ENCODE measurements around the gene CRYAA. TPM values are rescaled to one million over a fixed set of nuclear protein-coding genes. Genes with fewer than 3 reads are reported as not detected.

Gene CRYAA
- total and polyA plus RNA-seq, 5 donors from 2014 or later, result not detected

- DNase-seq (no peak), ATAC-seq (ENCODE audit: low read depth in 2 of 2) (no peak)
- Mint-ChIP-seq H3K27ac (peak overlapping the region in 1 of 3 donors; percentile 18), H3K4me3 (no peak overlapping the region), H3K9me3 (peaks cover 0 to 23% (median 13%) of the 10 kb centered on the region in 7 donors), H3K36me3 (peaks cover 9% of the 10 kb centered on the region), H3K4me1 (peaks cover 0 to 15% (median 9%) of the 10 kb centered on the region in 4 donors), H3K27me3 (peaks cover 6% of the 10 kb centered on the region)
- H3K36me3 ChIP-seq (ENCODE audit: control insufficient read depth, insufficient read depth, low read length), result no peaks in the 10 kb centered on the region
- no peak overlapping the region for H3K4me3 ChIP-seq (ENCODE audit: low read depth, low read length)
- peaks cover 15 to 21% of the 10 kb centered on the region in 2 experiments for H3K9me3 ChIP-seq (ENCODE audit: control insufficient read depth in 2 of 2, low read length in 2 of 2)
- peaks cover 4% of the 10 kb centered on the region for H3K4me1 ChIP-seq (ENCODE audit: control insufficient read depth, insufficient read depth, low read length, poor library complexity, severe bottlenecking)
- no peak overlapping the region for H3K27ac ChIP-seq (ENCODE audit: insufficient read depth, low read length, poor library complexity, severe bottlenecking)
- H3K27me3 ChIP-seq (ENCODE audit: control insufficient read depth, insufficient read depth, low read length), result no peaks in the 10 kb centered on the region
These were observed 28.0 kb downstream of the CRYAA start for GRCh38 chr21:43196826-43197225.

GRCh38 chr21:43198376-43198775, 29.6 kb downstream of the CRYAA start:
- peaks cover 0 to 15% (median 9%) of the 10 kb centered on the region in 4 donors for H3K4me1 Mint-ChIP-seq
- Histone ChIP-seq H3K4me1 (ENCODE audit: control insufficient read depth, insufficient read depth, low read length, poor library complexity, severe bottlenecking) (peaks cover 4% of the 10 kb centered on the region), H3K4me3 (ENCODE audit: low read depth, low read length) (no peak overlapping the region), H3K36me3 (ENCODE audit: control insufficient read depth, insufficient read depth, low read length) (no peaks in the 10 kb centered on the region), H3K27ac (ENCODE audit: insufficient read depth, low read length, poor library complexity, severe bottlenecking) (no peak overlapping the region), H3K27me3 (ENCODE audit: control insufficient read depth, insufficient read depth, low read length) (no peaks in the 10 kb centered on the region), H3K9me3 (ENCODE audit: control insufficient read depth in 2 of 2, low read length in 2 of 2) (peaks cover 19 to 23% of the 10 kb centered on the region in 2 experiments)
- H3K4me3 Mint-ChIP-seq, result no peak overlapping the region
- peaks cover 0 to 30% (median 12%) of the 10 kb centered on the region in 7 donors for H3K9me3 Mint-ChIP-seq
- peaks cover 6% of the 10 kb centered on the region for H3K27me3 Mint-ChIP-seq
- H3K27ac Mint-ChIP-seq, result no peak overlapping the region
- H3K36me3 Mint-ChIP-seq, result peaks cover 9% of the 10 kb centered on the region
- DNase-seq, result no peak
- ATAC-seq (ENCODE audit: low read depth in 2 of 2), result no peak

GRCh38 chr21:43201491-43201890, 32.7 kb downstream of the CRYAA start:
- Histone ChIP-seq H3K36me3 (ENCODE audit: control insufficient read depth, insufficient read depth, low read length) (no peaks in the 10 kb centered on the region), H3K27ac (ENCODE audit: insufficient read depth, low read length, poor library complexity, severe bottlenecking) (no peak overlapping the region), H3K27me3 (ENCODE audit: control insufficient read depth, insufficient read depth, low read length) (no peaks in the 10 kb centered on the region), H3K9me3 (ENCODE audit: control insufficient read depth in 2 of 2, low read length in 2 of 2) (peaks cover 19 to 23% of the 10 kb centered on the region in 2 experiments), H3K4me3 (ENCODE audit: low read depth, low read length) (no peak overlapping the region), H3K4me1 (ENCODE audit: control insufficient read depth, insufficient read depth, low read length, poor library complexity, severe bottlenecking) (peaks cover 4% of the 10 kb centered on the region)
- Mint-ChIP-seq H3K9me3 (peaks cover 0 to 31% (median 14%) of the 10 kb centered on the region in 7 donors), H3K27me3 (peaks cover 6% of the 10 kb centered on the region), H3K36me3 (peaks cover 6% of the 10 kb centered on the region), H3K27ac (no peak overlapping the region), H3K4me1 (peaks cover 0 to 15% (median 7%) of the 10 kb centered on the region in 4 donors), H3K4me3 (no peak overlapping the region)
- ATAC-seq (ENCODE audit: low read depth in 2 of 2) (no peak), DNase-seq (no peak)

- H3K9me3 Mint-ChIP-seq, result peaks cover 0 to 26% (median 8%) of the 10 kb centered on the region in 7 donors
These were observed 34.8 kb downstream of the CRYAA start for GRCh38 chr21:43203591-43203990.

GRCh38 chr21:43204638-43205037, 35.8 kb downstream of the CRYAA start:
- Histone ChIP-seq H3K27ac (ENCODE audit: insufficient read depth, low read length, poor library complexity, severe bottlenecking) (no peak overlapping the region), H3K27me3 (ENCODE audit: control insufficient read depth, insufficient read depth, low read length) (no peaks in the 10 kb centered on the region), H3K4me1 (ENCODE audit: control insufficient read depth, insufficient read depth, low read length, poor library complexity, severe bottlenecking) (no peaks in the 10 kb centered on the region), H3K36me3 (ENCODE audit: control insufficient read depth, insufficient read depth, low read length) (no peaks in the 10 kb centered on the region), H3K9me3 (ENCODE audit: control insufficient read depth in 2 of 2, low read length in 2 of 2) (peaks cover 14% of the 10 kb centered on the region in 2 experiments), H3K4me3 (ENCODE audit: low read depth, low read length) (no peak overlapping the region)
- H3K27me3 Mint-ChIP-seq, result peaks cover 4% of the 10 kb centered on the region
- ATAC-seq (ENCODE audit: low read depth in 2 of 2) (no peak), DNase-seq (no peak)
- H3K9me3 Mint-ChIP-seq, result peaks cover 0 to 22% (median 3%) of the 10 kb centered on the region in 7 donors
- peak overlapping the region in 1 of 3 donors; percentile 10 for H3K27ac Mint-ChIP-seq
- H3K4me3 Mint-ChIP-seq, result no peak overlapping the region
- no peaks in the 10 kb centered on the region for H3K4me1 Mint-ChIP-seq
- H3K36me3 Mint-ChIP-seq, result no peaks in the 10 kb centered on the region

More at GRCh38 chr21:43203591-43203990, 34.8 kb downstream of the CRYAA start:
- Mint-ChIP-seq H3K27ac (no peak overlapping the region), H3K4me1 (peaks cover 0 to 2% (median 0%) of the 10 kb centered on the region in 4 donors), H3K4me3 (no peak overlapping the region), H3K36me3 (peaks cover 2% of the 10 kb centered on the region), H3K27me3 (peaks cover 3% of the 10 kb centered on the region)
- H3K9me3 ChIP-seq (ENCODE audit: control insufficient read depth in 2 of 2, low read length in 2 of 2), result peaks cover 14 to 17% of the 10 kb centered on the region in 2 experiments
- ATAC-seq (ENCODE audit: low read depth in 2 of 2), result no peak
- no peaks in the 10 kb centered on the region for H3K4me1 ChIP-seq (ENCODE audit: control insufficient read depth, insufficient read depth, low read length, poor library complexity, severe bottlenecking)
- H3K4me3 ChIP-seq (ENCODE audit: low read depth, low read length), result no peak overlapping the region
- H3K36me3 ChIP-seq (ENCODE audit: control insufficient read depth, insufficient read depth, low read length), result no peaks in the 10 kb centered on the region
- no peak overlapping the region for H3K27ac ChIP-seq (ENCODE audit: insufficient read depth, low read length, poor library complexity, severe bottlenecking)
- H3K27me3 ChIP-seq (ENCODE audit: control insufficient read depth, insufficient read depth, low read length), result no peaks in the 10 kb centered on the region
- no peak for DNase-seq

GRCh38 chr21:43206231-43207042, 37.6 kb downstream of the CRYAA start:
- H3K9me3 ChIP-seq (ENCODE audit: control insufficient read depth in 2 of 2, low read length in 2 of 2), result peaks cover 5 to 8% of the 10 kb centered on the region in 2 experiments
- peaks cover 4% of the 10 kb centered on the region for H3K27me3 Mint-ChIP-seq
- H3K4me3 Mint-ChIP-seq, result no peak overlapping the region
- H3K4me1 Mint-ChIP-seq, result no peaks in the 10 kb centered on the region
- no peaks in the 10 kb centered on the region for H3K4me1 ChIP-seq (ENCODE audit: control insufficient read depth, insufficient read depth, low read length, poor library complexity, severe bottlenecking)
- H3K36me3 ChIP-seq (ENCODE audit: control insufficient read depth, insufficient read depth, low read length), result no peaks in the 10 kb centered on the region
- no peak overlapping the region for H3K4me3 ChIP-seq (ENCODE audit: low read depth, low read length)
- peaks cover 0 to 11% (median 3%) of the 10 kb centered on the region in 7 donors for H3K9me3 Mint-ChIP-seq
- no peak overlapping the region for H3K27ac Mint-ChIP-seq
- DNase-seq (no peak), ATAC-seq (ENCODE audit: low read depth in 2 of 2) (no peak)
- no peaks in the 10 kb centered on the region for H3K27me3 ChIP-seq (ENCODE audit: control insufficient read depth, insufficient read depth, low read length)
- no peak overlapping the region for H3K27ac ChIP-seq (ENCODE audit: insufficient read depth, low read length, poor library complexity, severe bottlenecking)
- H3K36me3 Mint-ChIP-seq, result no peaks in the 10 kb centered on the region

- Histone ChIP-seq H3K27me3 (ENCODE audit: control insufficient read depth, insufficient read depth, low read length) (no peaks in the 10 kb centered on the region), H3K4me3 (ENCODE audit: low read depth, low read length) (no peak overlapping the region), H3K9me3 (ENCODE audit: control insufficient read depth in 2 of 2, low read length in 2 of 2) (peaks cover 0 to 3% of the 10 kb centered on the region in 2 experiments), H3K4me1 (ENCODE audit: control insufficient read depth, insufficient read depth, low read length, poor library complexity, severe bottlenecking) (no peaks in the 10 kb centered on the region), H3K36me3 (ENCODE audit: control insufficient read depth, insufficient read depth, low read length) (no peaks in the 10 kb centered on the region), H3K27ac (ENCODE audit: insufficient read depth, low read length, poor library complexity, severe bottlenecking) (no peak overlapping the region)
- Mint-ChIP-seq H3K36me3 (no peaks in the 10 kb centered on the region), H3K4me3 (no peak overlapping the region), H3K27me3 (peaks cover 4% of the 10 kb centered on the region), H3K27ac (no peak overlapping the region), H3K4me1 (no peaks in the 10 kb centered on the region), H3K9me3 (peaks cover 0 to 7% (median 3%) of the 10 kb centered on the region in 7 donors)
- ATAC-seq (ENCODE audit: low read depth in 2 of 2) (no peak), DNase-seq (no peak)
These were observed 38.2 kb downstream of the CRYAA start for GRCh38 chr21:43207043-43207315.

GRCh38 chr21:43207868-43208267, 39.1 kb downstream of the CRYAA start:
- H3K9me3 Mint-ChIP-seq, result peaks cover 0 to 6% (median 3%) of the 10 kb centered on the region in 7 donors
- H3K4me3 Mint-ChIP-seq, result no peak overlapping the region
- Histone ChIP-seq H3K4me3 (ENCODE audit: low read depth, low read length) (no peak overlapping the region), H3K27me3 (ENCODE audit: control insufficient read depth, insufficient read depth, low read length) (no peaks in the 10 kb centered on the region), H3K9me3 (ENCODE audit: control insufficient read depth in 2 of 2, low read length in 2 of 2) (no peaks in the 10 kb centered on the region), H3K36me3 (ENCODE audit: control insufficient read depth, insufficient read depth, low read length) (no peaks in the 10 kb centered on the region), H3K27ac (ENCODE audit: insufficient read depth, low read length, poor library complexity, severe bottlenecking) (no peak overlapping the region), H3K4me1 (ENCODE audit: control insufficient read depth, insufficient read depth, low read length, poor library complexity, severe bottlenecking) (no peaks in the 10 kb centered on the region)
- peak overlapping the region in 1 of 3 donors; percentile 25 for H3K27ac Mint-ChIP-seq
- no peaks in the 10 kb centered on the region for H3K36me3 Mint-ChIP-seq
- peaks cover 4% of the 10 kb centered on the region for H3K27me3 Mint-ChIP-seq
- DNase-seq, result no peak
- H3K4me1 Mint-ChIP-seq, result no peaks in the 10 kb centered on the region
- ATAC-seq (ENCODE audit: low read depth in 2 of 2), result no peak
